Hematopoietic multipotent progenitor cell treated with erythropoietin and hydrocortisone succinate and interleukin-3 and kit ligand, for 8 days (in vitro differentiated cells): ENCODE data around the gene CTSC.
"Not testable (repeated sequence)": the region's sequence is repeated elsewhere in the genome, so short reads cannot be mapped to it uniquely, and the experiment has no call there.

Experiments used
- DNase-seq: peaks from one replicate; pipeline ENCODE4 v3.0.0-alpha.2; 2015

The CTSC gene

DNA sequence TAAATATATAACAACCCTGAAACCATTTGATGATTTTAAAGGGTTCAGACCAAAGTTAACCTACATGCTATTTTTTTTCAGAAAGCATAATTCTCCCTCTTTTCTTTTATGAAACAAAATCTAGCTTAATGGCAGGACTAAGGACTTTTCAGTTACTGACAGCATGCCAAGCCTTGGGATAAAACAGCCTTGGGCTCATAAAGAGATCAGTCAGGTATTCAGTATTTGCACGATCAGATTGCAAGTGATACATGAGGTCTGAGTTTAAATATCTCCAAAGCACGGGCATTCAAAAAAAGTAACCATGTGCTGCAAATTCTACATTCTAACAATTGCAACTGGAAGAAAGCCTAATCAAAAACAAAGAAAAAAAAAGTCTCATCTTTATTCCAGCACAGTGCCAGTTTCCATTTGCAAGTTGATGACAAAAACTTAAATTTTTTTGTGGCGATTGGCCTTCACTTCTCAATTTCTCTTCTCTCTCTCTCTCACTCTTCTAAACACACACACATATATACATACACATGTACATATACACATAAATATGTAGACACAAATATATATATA, 60.1 kb downstream of the CTSC start:
- no peak for DNase-seq

DNA sequence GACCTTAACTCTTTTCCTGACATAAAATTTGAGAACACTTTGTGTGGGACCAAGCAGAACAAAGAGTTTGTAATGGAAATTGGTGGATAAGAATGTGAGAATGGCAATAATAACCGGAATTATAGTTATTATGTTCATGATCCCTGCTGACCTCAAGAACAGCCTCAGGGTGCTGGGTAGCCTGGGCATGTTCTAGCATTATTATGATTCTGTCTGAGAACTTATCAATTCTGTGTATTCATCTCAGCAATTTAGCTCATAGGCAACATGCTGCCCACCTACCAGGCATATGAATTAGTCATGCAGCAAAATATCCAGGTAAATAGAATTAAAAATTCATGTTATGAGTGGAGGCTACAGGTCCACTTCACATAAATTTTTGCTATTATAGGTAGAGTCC, 61.9 kb downstream of the CTSC start:
- DNase-seq, result no peak

DNA sequence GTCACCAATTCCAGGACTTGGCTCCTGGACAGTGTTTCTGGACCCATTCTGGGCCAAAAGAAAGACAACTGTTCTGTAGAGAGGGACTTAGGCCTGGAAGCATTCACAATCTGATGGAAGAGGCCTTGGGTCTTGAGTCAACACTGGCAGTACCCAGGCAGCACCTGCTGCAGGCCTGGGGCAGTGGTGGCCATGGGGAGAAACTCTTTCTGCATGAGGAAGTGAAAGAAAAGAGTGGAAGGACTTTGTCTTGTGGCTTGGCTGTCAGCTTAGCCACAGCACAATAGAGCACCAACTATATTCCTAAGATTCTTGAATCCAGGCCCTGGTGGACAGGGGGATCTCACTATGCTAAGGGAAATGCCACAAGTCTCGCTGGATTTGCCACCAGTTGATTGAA, 70.6 kb downstream of the CTSC start:
- no peak for DNase-seq

- no peak for DNase-seq
Measured at GRCh38 chr11:88266157-88266556, 71.4 kb downstream of the CTSC start.

GRCh38 chr11:88259431-88259830, 78.1 kb downstream of the CTSC start:
- DNase-seq, result no peak

- DNase-seq, result no peak
Measured at GRCh38 chr11:88252208-88252607, 85.3 kb downstream of the CTSC start.

GRCh38 chr11:88250566-88251242, 86.8 kb downstream of the CTSC start:
- no peak for DNase-seq

GRCh38 chr11:88249706-88250105, 87.8 kb downstream of the CTSC start:
- DNase-seq, result no peak

GRCh38 chr11:88246696-88247095, 90.8 kb downstream of the CTSC start:
- no peak for DNase-seq

DNA sequence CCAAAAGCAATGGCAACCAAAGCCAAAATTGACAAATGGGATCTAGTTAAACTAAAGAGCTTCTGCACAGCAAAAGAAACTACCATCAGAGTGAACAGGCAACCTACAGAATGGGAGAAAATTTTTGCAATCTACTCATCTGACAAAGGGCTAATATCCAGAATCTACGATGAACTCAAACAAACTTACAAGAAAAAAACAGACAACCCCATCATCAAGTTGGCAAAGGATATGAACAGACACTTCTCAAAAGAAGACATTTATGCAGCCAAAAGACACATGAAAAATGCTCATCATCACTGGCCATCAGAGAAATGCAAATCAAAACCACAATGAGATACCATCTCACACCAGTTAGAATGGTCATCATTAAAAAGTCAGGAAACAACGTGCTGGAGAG, 92.0 kb downstream of the CTSC start:
- not testable (repeated sequence) for DNase-seq
